K562 (cell line): ENCODE data around the gene ACSM6. TPM values are rescaled to one million over a fixed set of nuclear protein-coding genes. Genes with fewer than 3 reads are reported as not detected.

Experiments
- ATAC-seq: fragments of 200-7000 bp; cut with Tn5 transposase; 3 replicates; pipeline ENCODE4 v1.9.1; 2020; ENCODE audit warnings: moderate library complexity
- BruUV-seq: library from RNA; stranded (reverse); fragments of 400-500 nt; replicated peaks from 2 replicates; lab custom pipeline; 2021; lab: Mats Ljungman, UMichigan
- CTCF ChIA-PET: fragments of 300-600 bp; formaldehyde crosslinking; extraction: SDS; loops from one replicate; lab custom pipeline; 2021; ENCODE audit warnings: low intra/inter-chr PET ratio; lab: Yijun Ruan, JAX
- POLR2A ChIA-PET: fragments of 300-600, 350-650 bp; sonication (Branson Sonifier 250); formaldehyde crosslinking; extraction: SDS; loops from one replicate; lab custom pipeline; 2021; ENCODE audit warnings: antibody characterized with exemption, inconsistent platforms; lab: Yijun Ruan, JAX
- DNase-seq, 4 experiments: peaks; one replicate each; pipeline versions ENCODE4 v3.0.0 to v3.0.0-alpha.2; 2011 to 2018; ENCODE audit warnings: low spot score in 3 of 4, mixed read lengths in 3 of 4; ENCODE audit errors: extremely low read depth in 1 of 4
- FAIRE-seq: peaks from 2 replicates; lab custom pipeline; 2011; peaks lifted over from hg19 to GRCh38; lab: Jason Lieb, UNC
- H2AFZ ChIP-seq: 2 replicates; pipeline ENCODE4 v1.6.0; 2011; ENCODE audit warnings: low read depth, low read length, control low read depth, inconsistent platforms
- H3K27ac ChIP-seq: fragments of 200-600 bp; 3 replicates; pipeline ENCODE4 v1.8.0; 2011; ENCODE audit warnings: low read depth, mild to moderate bottlenecking, control low read depth, inconsistent platforms, low read length, moderate library complexity, mixed read lengths; ENCODE audit errors: extremely low read depth
- H3K27me3 ChIP-seq, 2 experiments: fragments of 300-600 bp in 1 of 2; 2 replicates in 1 of 2; 3 replicates in 1 of 2; pipeline versions ENCODE4 v1.6.0 to v1.8.0; 2011; ENCODE audit warnings: inconsistent platforms in 2 of 2, low read length in 2 of 2, mild to moderate bottlenecking in 1 of 2, mixed read lengths in 1 of 2, moderate library complexity in 1 of 2; ENCODE audit not compliant: control insufficient read depth in 2 of 2, insufficient read depth in 2 of 2
- H3K36me3 ChIP-seq: fragments of 300-600 bp; 3 replicates; pipeline ENCODE4 v1.8.0; 2011; ENCODE audit warnings: mild to moderate bottlenecking, low read length, inconsistent platforms; ENCODE audit not compliant: control insufficient read depth, insufficient read depth
- H3K4me1 ChIP-seq, 2 experiments: fragments of 200-600 bp in 1 of 2; replicated peaks in 1 of 2; 2 replicates in 1 of 2; 3 replicates in 1 of 2; pipeline versions ENCODE4 v1.5.1 to v1.8.0; 2011; ENCODE audit warnings: inconsistent platforms in 2 of 2, low read length in 2 of 2, mild to moderate bottlenecking in 1 of 2, mixed read lengths in 1 of 2, moderate library complexity in 1 of 2; ENCODE audit not compliant: control insufficient read depth in 2 of 2, insufficient read depth in 2 of 2
- H3K4me2 ChIP-seq: 2 replicates; pipeline ENCODE4 v1.6.1; 2011; ENCODE audit warnings: low read length, control low read depth, inconsistent platforms, mixed read lengths; ENCODE audit not compliant: insufficient read depth
- H3K4me3 ChIP-seq: fragments of 200-600 bp; sonication (generic), shearing (Covaris generic); 2 replicates; pipeline ENCODE4 v1.5.1; 2016; ENCODE audit warnings: control low read depth, inconsistent platforms
- H3K79me2 ChIP-seq: fragments of 200-600 bp; 3 replicates; pipeline ENCODE4 v1.8.0; 2011; ENCODE audit warnings: low read length, inconsistent platforms; ENCODE audit not compliant: control insufficient read depth, insufficient read depth
- H3K9ac ChIP-seq, 2 experiments: 2 replicates each; pipeline versions ENCODE4 v1.6.0 to v1.6.1; 2011; ENCODE audit warnings: low read depth in 2 of 2, low read length in 2 of 2, control low read depth in 1 of 2, inconsistent platforms in 1 of 2, mild to moderate bottlenecking in 1 of 2, mixed read lengths in 1 of 2; ENCODE audit not compliant: insufficient read depth in 1 of 2
- H3K9me1 ChIP-seq: one replicate; pipeline ENCODE4 v1.6.0; 2011; ENCODE audit warnings: inconsistent platforms, mild to moderate bottlenecking, low read length, moderate library complexity; ENCODE audit not compliant: control insufficient read depth, insufficient read depth
- H3K9me3 ChIP-seq: replicated peaks from 2 replicates; pipeline ENCODE4 v1.5.1; 2011; ENCODE audit warnings: low read depth, low read length, inconsistent platforms; ENCODE audit not compliant: control insufficient read depth, insufficient read depth
- H4K20me1 ChIP-seq: replicated peaks from 2 replicates; pipeline ENCODE4 v1.6.1; 2011; ENCODE audit warnings: low read length, inconsistent platforms, mixed read lengths; ENCODE audit not compliant: control insufficient read depth, insufficient read depth
- CCNT2 ChIP-seq: IDR thresholded peaks from 2 replicates; pipeline ENCODE4 v1.6.1; 2011; ENCODE audit warnings: borderline replicate concordance, low read depth, mild to moderate bottlenecking, moderate library complexity, mixed read lengths, low read length; ENCODE audit not compliant: insufficient read length; ENCODE audit errors: extremely low read depth
- CEBPB ChIP-seq: fragments of 450-650 bp; IDR thresholded peaks from 2 replicates; pipeline ENCODE4 v1.6.1; 2016; ENCODE audit warnings: missing genetic modification characterization, missing compliant biosample characterization
- CREB3L1 ChIP-seq: fragments of 450-650 bp; IDR thresholded peaks from 2 replicates; pipeline ENCODE4 v1.6.1; 2014; ENCODE audit warnings: low read depth, mild to moderate bottlenecking, moderate library complexity, borderline replicate concordance
- CTBP1 ChIP-seq: fragments of 450-650 bp; IDR thresholded peaks from 2 replicates; pipeline ENCODE4 v1.6.1; 2016; ENCODE audit warnings: borderline replicate concordance
- FOSL1 ChIP-seq: fragments of 200-800 bp; sonication (Bioruptor generic); conservative IDR thresholded peaks from 2 replicates; pipeline ENCODE4 v1.6.1; 2016; ENCODE audit warnings: missing genetic modification characterization, missing compliant biosample characterization
- HNRNPUL1 ChIP-seq: fragments of 200-400 bp; formaldehyde crosslinking; IDR thresholded peaks from 2 replicates; pipeline ENCODE4 v1.6.1; 2017; ENCODE audit warnings: low read length
- KDM1A ChIP-seq, 2 experiments: fragments of 450-650 bp; IDR thresholded peaks; 2 replicates each; pipeline ENCODE4 v1.6.1; 2016; ENCODE audit warnings: mild to moderate bottlenecking in 2 of 2
- MTA3 ChIP-seq: fragments of 450-650 bp; formaldehyde crosslinking; IDR thresholded peaks from 2 replicates; pipeline ENCODE4 v1.6.1; 2017; ENCODE audit warnings: mild to moderate bottlenecking, borderline replicate concordance
- MYBL2 ChIP-seq, 2 experiments: fragments of 450-650 bp in 1 of 2; sonication (generic) in 1 of 2; formaldehyde crosslinking in 1 of 2; IDR thresholded peaks; 2 replicates each; pipeline versions ENCODE4 v1.6.1 to v1.8.1; 2017 to 2022; ENCODE audit warnings: borderline replicate concordance in 1 of 2, inconsistent platforms in 1 of 2, low read depth in 1 of 2, mild to moderate bottlenecking in 1 of 2, missing genetic modification reagents in 1 of 2, moderate library complexity in 1 of 2
- PKNOX1 ChIP-seq: fragments of 450-650 bp; IDR thresholded peaks from 2 replicates; pipeline ENCODE4 v1.6.1; 2016
- POLR2AphosphoS5 ChIP-seq: IDR thresholded peaks from 2 replicates; pipeline ENCODE4 v1.6.1; 2011; ENCODE audit warnings: mild to moderate bottlenecking, low read depth, low read length, moderate library complexity; ENCODE audit not compliant: control insufficient read depth, insufficient read depth
- RBBP5 ChIP-seq: fragments of 200-600 bp; sonication (generic); IDR thresholded peaks from 2 replicates; pipeline ENCODE4 v1.6.1; 2012; ENCODE audit warnings: borderline replicate concordance, mild to moderate bottlenecking, low read length, control low read depth, inconsistent platforms; ENCODE audit not compliant: insufficient read depth, poor library complexity, severe bottlenecking
- RBFOX2 ChIP-seq: fragments of 200-400 bp; formaldehyde crosslinking; IDR thresholded peaks from 2 replicates; pipeline ENCODE4 v1.6.1; 2017; ENCODE audit warnings: low read depth, mild to moderate bottlenecking, low read length, moderate library complexity
- SMC3 ChIP-seq: conservative IDR thresholded peaks from 2 replicates; pipeline ENCODE4 v1.6.1; 2011; ENCODE audit warnings: low read depth, low read length, improper control_type of control experiment; ENCODE audit not compliant: insufficient read depth
- STAT5A ChIP-seq: IDR thresholded peaks from 2 replicates; pipeline ENCODE4 v1.6.1; 2012; ENCODE audit warnings: low read length, inconsistent platforms, borderline replicate concordance
- SUPT5H ChIP-seq: fragments of 450-650 bp; IDR thresholded peaks from 2 replicates; pipeline ENCODE4 v1.6.1; 2016
- TCFL5 ChIP-seq: fragments of 250-450 bp; sonication (Bioruptor Pico); conservative IDR thresholded peaks from 2 replicates; pipeline ENCODE4 v1.6.1; 2021; ENCODE audit warnings: mild to moderate bottlenecking, moderate library complexity, matching md5 sums
- ZBTB17 ChIP-seq: fragments of 450-650 bp; formaldehyde crosslinking; IDR thresholded peaks from 2 replicates; pipeline ENCODE4 v1.4.0; 2020; ENCODE audit warnings: mild to moderate bottlenecking
- whole genome bisulfite sequencing: fragments of 100-300 bp; shearing (Covaris generic); methylation state at CpG from one replicate; pipeline ENCODE4 v1.1.6; 2016; ENCODE audit warnings: low coverage, mixed read lengths; ENCODE audit not compliant: insufficient coverage; ENCODE audit errors: missing lambda C conversion rate; 5-methylcytosine and 5-hydroxymethylcytosine counted together
- in situ Hi-C: fragments of 300-500 bp; cut with MboI; formaldehyde crosslinking; loops from 4 replicates; pipeline ENCODE4 v1.15.0; 2018; ENCODE audit warnings: inconsistent platforms, mixed read lengths
- intact Hi-C: fragments of 100-400 bp; cut with micrococcal nuclease; formaldehyde crosslinking; loops from 2 replicates; pipeline ENCODE4 v1.14.2; 2022
- polyA plus RNA-seq, 8 experiments: library from polyadenylated mRNA; depleted of rRNA in 4 of 8; stranded (reverse) in 5 of 8; unstranded in 3 of 8; fragments of >200 nt; fragmentation: Nextera tagmentation in 2 of 8; fragmentation: Illumina TruSeq in 1 of 8; extraction: Ambion mirVana in 2 of 8; extraction: Trizol in 1 of 8; gene quantifications; 2 replicates each; pipeline versions ENCODE4 v1.2.1 to v1.2.3, GENCODE V29; 2011 to 2014; ENCODE audit warnings: inconsistent platforms in 1 of 8, missing spikeins in 1 of 8
- total RNA-seq, 7 experiments: library from RNA; depleted of rRNA in 6 of 7; stranded (reverse); fragments of >200 nt in 6 of 7; fragmentation: Illumina TruSeq in 2 of 7; extraction: Trizol in 2 of 7; gene quantifications; 2 replicates each; pipeline versions ENCODE4 v1.2.1 to v1.2.3, GENCODE V29; 2011 to 2021; ENCODE audit warnings: low replicate concordance in 1 of 7

The ACSM6 gene
- total and polyA plus RNA-seq, 9 of the 15 experiments (the other 6 are each of a cell fraction or from before 2014, with no cell fraction given), result not detected

GRCh38 chr10:95183271-95184230 is 10.5 kb upstream of the ACSM6 start:
- WGBS, result 10% methylated on average over 25 of the region's 85 CpGs
- no peaks in the 10 kb centered on the region for H3K9me1 ChIP-seq
- peak overlapping the region; percentile 85 for H3K4me2 ChIP-seq
- no peak for FAIRE-seq
- no peaks in the 10 kb centered on the region for H3K9me3 ChIP-seq
- H2AFZ ChIP-seq, result peak overlapping the region; percentile 97
- POLR2A ChIA-PET, result interaction anchor here (0.6 kb wide), 1 partner anchor 970 kb away, joined by 3 read pairs; no protein-coding TSS in a partner anchor
- intact Hi-C loops (loop anchor here (1.0 to 5.0 kb wide), 3 partner anchors 50 to 179 kb away; no protein-coding TSS in a partner anchor), in situ Hi-C loops (no loop called here)
- BruUV-seq, result TSS peak; percentile 85
- no peaks in the 10 kb centered on the region; a peak in 2 of 5 replicates for H3K27me3 ChIP-seq
- H3K9ac ChIP-seq, result peak overlapping the region; percentile 81 to 97; a peak in 3 of 4 replicates
- H4K20me1 ChIP-seq, result no peaks in the 10 kb centered on the region
- CTCF ChIA-PET, result interaction anchor here (0.7 to 2.3 kb wide), 3 partner anchors 11 to 179 kb away, joined by 4 to 14 read pairs (median 8); no protein-coding TSS in a partner anchor
- H3K36me3 ChIP-seq, result no peaks in the 10 kb centered on the region
- H3K79me2 ChIP-seq, result no peaks in the 10 kb centered on the region
- DNase-seq, result peak; percentile 85 to 91 (median 88)
- peak overlapping the region; percentile 48; the same call in 1 of the 3 replicates for H3K27ac ChIP-seq
- peak; percentile 100 for ATAC-seq
- peaks cover 0 to 10% of the 10 kb centered on the region in 2 experiments; a peak in 2 of 5 replicates for H3K4me1 ChIP-seq
- H3K4me3 ChIP-seq, result peak overlapping the region; percentile 63
- TF ChIP-seq CEBPB (tag) (no peak), ZBTB17 (peak; percentile 60; the same call in 1 of the 2 replicates), MYBL2 (IDR thresholded peaks at IDR 0.05; ENCODE audit: low read depth) (no peak), MYBL2 (CRISPR knock-in tag; IDR thresholded peaks at IDR 0.05; ENCODE audit: borderline replicate concordance) (no peak), CREB3L1 (peak; percentile 52; the same call in 1 of the 2 replicates), RBFOX2 (peak; percentile 88), CCNT2 (peak; percentile 65), RBBP5 (peak; percentile 56), POLR2AphosphoS5 (peak; percentile 44; the same call in 1 of the 2 replicates), FOSL1 (tag) (0 out of 2 replicates have a peak, but pooled peaks have one; percentile 14), KDM1A (IDR thresholded peaks at IDR 0.05) (peak in 1 of 2 experiments; percentile 37; a peak in 1 of 4 replicates), SMC3 (peak; percentile 67), STAT5A (no peak), CTBP1 (peak; percentile 97), SUPT5H (peak; percentile 69), MTA3 (peak; percentile 52; the same call in 1 of the 2 replicates), TCFL5 (CRISPR knock-in tag) (no peak), PKNOX1 (no peak), HNRNPUL1 (no peak)
